ENCODE measurements around the gene ENO1. TPM values are rescaled to one million over a fixed set of nuclear protein-coding genes. Genes with fewer than 3 reads are reported as not detected.

Gene ENO1
- total RNA-seq, 4 donors from 2014 or later, result 202 to 407 (median 320) TPM

DNA sequence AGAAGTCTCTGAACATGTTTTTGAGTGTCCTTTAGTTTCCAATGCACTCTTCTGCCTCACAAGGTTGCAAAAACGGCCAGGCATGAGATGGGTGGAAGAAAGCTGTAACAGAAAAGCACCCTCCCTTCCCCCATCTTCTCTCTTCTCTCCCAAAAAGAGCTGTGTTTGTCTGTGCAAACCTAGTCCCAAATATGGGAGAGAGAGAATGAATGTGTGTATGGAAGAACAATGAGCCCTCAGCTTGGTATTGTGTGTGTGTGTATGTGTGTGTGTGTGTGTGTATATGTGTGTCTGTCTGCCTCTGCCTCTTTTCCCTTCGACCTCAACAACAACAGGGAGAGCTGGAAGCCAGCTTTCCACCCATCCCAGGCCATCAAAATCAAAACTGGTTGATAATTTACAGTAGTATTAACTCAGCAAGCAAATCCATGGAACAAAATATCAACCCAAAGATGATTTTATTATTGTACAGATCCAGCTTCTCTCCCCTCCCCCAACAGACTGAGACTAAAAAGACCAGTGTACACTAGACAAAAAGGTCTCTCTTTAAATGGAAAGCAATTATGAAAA lies 62.8 kb downstream of the ENO1 start:
- TF ChIP-seq POLR2A (IDR thresholded peaks at IDR 0.05) (no peak), POLR2AphosphoS5 (IDR thresholded peaks at IDR 0.05) (no peak), EP300 (IDR thresholded peaks at IDR 0.05; ENCODE audit: low read depth) (no peak)
- TF ChIP-seq, protein P1, sequence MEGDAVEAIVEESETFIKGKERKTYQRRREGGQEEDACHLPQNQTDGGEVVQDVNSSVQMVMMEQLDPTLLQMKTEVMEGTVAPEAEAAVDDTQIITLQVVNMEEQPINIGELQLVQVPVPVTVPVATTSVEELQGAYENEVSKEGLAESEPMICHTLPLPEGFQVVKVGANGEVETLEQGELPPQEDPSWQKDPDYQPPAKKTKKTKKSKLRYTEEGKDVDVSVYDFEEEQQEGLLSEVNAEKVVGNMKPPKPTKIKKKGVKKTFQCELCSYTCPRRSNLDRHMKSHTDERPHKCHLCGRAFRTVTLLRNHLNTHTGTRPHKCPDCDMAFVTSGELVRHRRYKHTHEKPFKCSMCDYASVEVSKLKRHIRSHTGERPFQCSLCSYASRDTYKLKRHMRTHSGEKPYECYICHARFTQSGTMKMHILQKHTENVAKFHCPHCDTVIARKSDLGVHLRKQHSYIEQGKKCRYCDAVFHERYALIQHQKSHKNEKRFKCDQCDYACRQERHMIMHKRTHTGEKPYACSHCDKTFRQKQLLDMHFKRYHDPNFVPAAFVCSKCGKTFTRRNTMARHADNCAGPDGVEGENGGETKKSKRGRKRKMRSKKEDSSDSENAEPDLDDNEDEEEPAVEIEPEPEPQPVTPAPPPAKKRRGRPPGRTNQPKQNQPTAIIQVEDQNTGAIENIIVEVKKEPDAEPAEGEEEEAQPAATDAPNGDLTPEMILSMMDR (IDR thresholded peaks at IDR 0.05), result no peak
- in situ Hi-C loops (cut with MboI; ENCODE audit: low pct_ligation_motif_present in 1 of 4, low pct_unique_long_range_greater_than_20kb in 1 of 4, low sequenced_read_pairs in 3 of 4), result no loop called here
- DNase-seq, result no peak
- WGBS, 2 donors (ENCODE audit: low coverage in 1 of 2), result 0 to 13% methylated on average over 2 of the region's 2 CpGs
- H3K27me3 ChIP-seq, result no peaks in the 10 kb centered on the region
- H3K4me3 ChIP-seq, result peak overlapping the region in 3 of 4 donors; percentile 62 to 94 (median 88)
- intact Hi-C loops (cut with DNase I; ENCODE audit: low total_unique reads), result no loop called here
- H3K9me3 ChIP-seq, result no peaks in the 10 kb centered on the region
- H3K36me3 ChIP-seq, result no peaks in the 10 kb centered on the region
- H3K4me1 ChIP-seq, result peaks cover 0 to 42% (median 27%) of the 10 kb centered on the region in 4 donors
- H3K27ac ChIP-seq, result peak overlapping the region; percentile 96 to 97 (median 97)

DNA sequence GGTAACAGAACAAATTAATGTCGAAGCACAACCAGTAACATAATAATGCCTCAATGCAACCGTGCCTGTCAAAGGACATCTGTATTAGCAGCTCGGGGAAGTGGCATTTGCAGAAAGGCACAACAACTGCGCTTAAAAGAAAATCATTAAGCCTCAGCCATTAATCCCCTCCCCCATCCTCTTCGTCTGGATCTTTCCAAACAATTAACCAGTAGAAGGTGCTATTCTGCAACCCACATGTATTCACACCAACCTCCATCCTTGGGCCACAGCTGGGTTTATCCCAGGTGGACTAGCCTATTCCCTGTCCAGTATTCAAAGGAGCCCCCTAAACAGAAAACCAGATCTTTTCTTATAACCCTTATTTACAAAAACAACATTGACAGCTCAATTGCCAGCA lies 63.6 kb downstream of the ENO1 start:
- Histone ChIP-seq H3K27ac (peak overlapping the region; percentile 96 to 97 (median 97)), H3K4me3 (peak overlapping the region in 1 of 4 donors; percentile 62), H3K9me3 (no peaks in the 10 kb centered on the region), H3K36me3 (no peaks in the 10 kb centered on the region), H3K27me3 (no peaks in the 10 kb centered on the region), H3K4me1 (peaks cover 0 to 42% (median 27%) of the 10 kb centered on the region in 4 donors)
- 56 to 59% methylated on average over 3 to 5 of the region's 5 CpGs for WGBS, 2 donors (ENCODE audit: low coverage in 1 of 2)
- TF ChIP-seq POLR2AphosphoS5 (IDR thresholded peaks at IDR 0.05) (no peak), EP300 (IDR thresholded peaks at IDR 0.05; ENCODE audit: low read depth) (no peak)
- TF ChIP-seq, protein P1 (IDR thresholded peaks at IDR 0.05), result peak in 1 of 5 experiments; percentile 2
- DNase-seq, result no peak
- intact Hi-C loops (cut with DNase I; ENCODE audit: low total_unique reads), result no loop called here
- in situ Hi-C loops (cut with MboI; ENCODE audit: low pct_ligation_motif_present in 1 of 4, low pct_unique_long_range_greater_than_20kb in 1 of 4, low sequenced_read_pairs in 3 of 4), result no loop called here

DNA sequence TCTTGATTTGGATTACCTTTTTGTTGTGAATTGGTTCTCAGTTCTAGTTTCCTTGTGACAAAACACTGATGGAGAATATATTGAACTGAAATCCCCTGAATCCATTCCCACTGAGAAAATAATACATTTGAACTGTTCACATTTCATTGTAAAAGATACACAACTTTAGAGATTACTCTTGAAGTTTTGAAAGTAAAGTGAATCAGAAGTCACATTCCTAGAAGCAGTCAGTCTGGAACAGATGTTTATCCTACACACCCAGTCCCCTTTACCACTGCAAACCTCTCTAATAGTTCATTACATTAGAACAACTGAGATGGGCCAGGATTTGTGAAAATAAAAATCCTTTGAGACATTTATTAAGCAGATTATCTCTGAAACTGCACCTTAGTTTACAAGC lies 64.5 kb downstream of the ENO1 start:
- no peaks in the 10 kb centered on the region for H3K36me3 ChIP-seq
- no peak overlapping the region for H3K4me3 ChIP-seq
- in situ Hi-C loops (cut with MboI; ENCODE audit: low pct_ligation_motif_present in 1 of 4, low pct_unique_long_range_greater_than_20kb in 1 of 4, low sequenced_read_pairs in 3 of 4) (no loop called here), intact Hi-C loops (cut with DNase I; ENCODE audit: low total_unique reads) (no loop called here)
- peak overlapping the region; percentile 15 to 97 (median 96) for H3K27ac ChIP-seq
- H3K9me3 ChIP-seq, result no peaks in the 10 kb centered on the region
- no peak for DNase-seq
- H3K4me1 ChIP-seq, result peaks cover 0 to 42% (median 27%) of the 10 kb centered on the region in 4 donors
- TF ChIP-seq EP300 (IDR thresholded peaks at IDR 0.05; ENCODE audit: low read depth) (no peak), POLR2A (IDR thresholded peaks at IDR 0.05) (no peak), POLR2AphosphoS5 (IDR thresholded peaks at IDR 0.05) (no peak)
- TF ChIP-seq, protein P1 (IDR thresholded peaks at IDR 0.05), result no peak
- H3K27me3 ChIP-seq, result no peaks in the 10 kb centered on the region

DNA sequence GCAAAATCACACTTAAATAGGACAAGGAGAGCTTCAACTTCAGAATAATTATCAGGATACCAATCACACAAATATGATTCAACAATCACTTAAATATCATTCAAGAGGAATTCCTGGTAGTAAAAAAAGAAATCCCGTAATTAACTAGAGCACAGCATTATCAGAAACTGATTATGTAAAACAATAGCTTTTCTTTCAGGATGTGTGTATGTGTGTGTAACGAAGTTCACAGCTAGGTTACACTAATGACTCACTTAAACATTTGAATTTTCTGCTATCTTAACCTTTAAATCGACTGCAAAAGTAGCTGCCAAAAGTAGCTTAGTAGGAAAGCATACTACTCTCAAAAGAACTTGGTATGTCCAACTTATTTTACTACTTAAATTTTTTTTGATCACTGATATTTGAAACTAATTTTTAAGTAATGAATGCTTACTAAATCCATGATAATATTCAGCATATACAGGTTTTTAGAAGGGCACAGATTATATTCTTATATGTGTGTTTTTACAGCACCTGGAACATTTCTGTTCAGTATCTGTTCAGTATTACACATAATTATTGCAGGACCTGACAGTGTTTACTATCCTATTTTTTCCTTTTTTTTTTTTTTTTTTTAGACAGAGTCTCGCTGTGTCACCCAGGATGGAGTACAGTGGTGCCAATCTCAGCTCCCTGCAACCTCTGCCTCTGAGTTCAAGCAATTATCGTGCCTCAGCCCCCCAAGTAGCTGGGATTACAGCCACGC lies 65.3 kb downstream of the ENO1 start:
- Histone ChIP-seq H3K9me3 (no peaks in the 10 kb centered on the region), H3K27me3 (no peaks in the 10 kb centered on the region), H3K36me3 (no peaks in the 10 kb centered on the region), H3K4me1 (peaks cover 0 to 37% (median 25%) of the 10 kb centered on the region in 4 donors), H3K27ac (peak overlapping the region; percentile 15 to 97 (median 96)), H3K4me3 (no peak overlapping the region)
- DNase-seq, result no peak
- intact Hi-C loops (cut with DNase I; ENCODE audit: low total_unique reads), result no loop called here
- 47 to 58% methylated on average over 6 of the region's 6 CpGs for whole genome bisulfite sequencing, 2 donors (ENCODE audit: low coverage in 1 of 2)
- in situ Hi-C loops (cut with MboI; ENCODE audit: low pct_ligation_motif_present in 1 of 4, low pct_unique_long_range_greater_than_20kb in 1 of 4, low sequenced_read_pairs in 3 of 4), result no loop called here
- TF ChIP-seq EP300 (IDR thresholded peaks at IDR 0.05; ENCODE audit: low read depth) (no peak), POLR2AphosphoS5 (IDR thresholded peaks at IDR 0.05) (peak in 1 of 3 donors; percentile 28)
